DOHH2 (cell line): Measurements from ENCODE around the gene SEC14L1.

Source experiments
- H3F3A ChIP-seq: fragments of 200-600 bp; sonication (generic), shearing (Covaris generic); 2 replicates; pipeline ENCODE4 v1.6.0; 2016; ENCODE audit warnings: antibody characterized with exemption, mild to moderate bottlenecking; ENCODE audit not compliant: control insufficient read depth, insufficient read depth
- H3K27ac ChIP-seq: fragments of 200-600 bp; sonication (generic); 2 replicates; pipeline ENCODE4 v1.5.1; 2014; ENCODE audit warnings: low read depth, mild to moderate bottlenecking, low read length, moderate library complexity
- H3K27me3 ChIP-seq: fragments of 200-600 bp; sonication (generic); 2 replicates; pipeline ENCODE4 v1.6.1; 2014; ENCODE audit warnings: mild to moderate bottlenecking, low read length, mixed read lengths; ENCODE audit not compliant: control insufficient read depth
- H3K36me3 ChIP-seq: fragments of 200-600 bp; sonication (generic); 2 replicates; pipeline ENCODE4 v1.6.1; 2014; ENCODE audit warnings: mild to moderate bottlenecking, low read length, moderate library complexity, mixed read lengths; ENCODE audit not compliant: control insufficient read depth
- H3K4me1 ChIP-seq: fragments of 200-600 bp; sonication (generic); 2 replicates; pipeline ENCODE4 v1.6.1; 2014; ENCODE audit warnings: mild to moderate bottlenecking, low read length, mixed read lengths; ENCODE audit not compliant: control insufficient read depth
- H3K4me2 ChIP-seq: fragments of 200-600 bp; sonication (generic); 2 replicates; pipeline ENCODE4 v1.6.0; 2014; ENCODE audit warnings: mild to moderate bottlenecking, low read length, moderate library complexity
- H3K4me3 ChIP-seq: fragments of 200-600 bp; sonication (generic); 2 replicates; pipeline ENCODE4 v1.5.1; 2014; ENCODE audit warnings: mild to moderate bottlenecking, low read length, mixed read lengths
- H3K79me2 ChIP-seq: fragments of 200-600 bp; sonication (generic); 2 replicates; pipeline ENCODE4 v1.6.1; 2014; ENCODE audit warnings: mild to moderate bottlenecking, low read length, mixed read lengths; ENCODE audit not compliant: control insufficient read depth
- H3K9me2 ChIP-seq: fragments of 200-600 bp; sonication (generic); replicated peaks from 2 replicates; pipeline ENCODE4 v1.6.1; 2014; ENCODE audit warnings: mild to moderate bottlenecking, low read length, mixed read lengths; ENCODE audit not compliant: control insufficient read depth
- H3K9me3 ChIP-seq: fragments of 200-600 bp; sonication (generic); 2 replicates; pipeline ENCODE4 v1.6.1; 2014; ENCODE audit warnings: antibody characterized with exemption, low read length, mixed read lengths; ENCODE audit not compliant: control insufficient read depth, insufficient read depth
- H4K20me1 ChIP-seq: fragments of 200-600 bp; sonication (generic); 2 replicates; pipeline ENCODE4 v1.6.0; 2014; ENCODE audit warnings: low read depth, mild to moderate bottlenecking, antibody characterized with exemption, low read length, moderate library complexity; ENCODE audit not compliant: control insufficient read depth, insufficient read depth
- CTCF ChIP-seq: fragments of 200-600 bp; sonication (generic); IDR thresholded peaks from one replicate; pipeline ENCODE4 v1.5.1; 2014; ENCODE audit warnings: antibody characterized with exemption, mild to moderate bottlenecking, low read depth, low read length; ENCODE audit not compliant: poor library complexity, severe bottlenecking
- EZH2phosphoT487 ChIP-seq: fragments of 200-600 bp; sonication (generic); IDR thresholded peaks from 2 replicates; pipeline ENCODE4 v1.6.1; 2017; ENCODE audit warnings: borderline replicate concordance, mild to moderate bottlenecking, antibody characterized with exemption, low read length, moderate library complexity, mixed read lengths

SEC14L1 gene

GRCh38 chr17:77217123-77217522 is 76.4 kb downstream of the SEC14L1 start:
- peaks cover 63% of the 10 kb centered on the region for H3K36me3 ChIP-seq

GRCh38 chr17:77217566-77217965 is 76.8 kb downstream of the SEC14L1 start:
- Histone ChIP-seq H3F3A (peaks cover 8% of the 10 kb centered on the region), H3K79me2 (peaks cover 26% of the 10 kb centered on the region), H3K27me3 (no peaks in the 10 kb centered on the region), H3K9me3 (no peaks in the 10 kb centered on the region), H4K20me1 (0 out of 2 replicates have a peak, but pooled peaks cover 3% of the 10 kb centered on the region), H3K36me3 (peaks cover 60% of the 10 kb centered on the region), H3K9me2 (no peaks in the 10 kb centered on the region), H3K27ac (no peak overlapping the region), H3K4me2 (no peak overlapping the region), H3K4me3 (no peak overlapping the region), H3K4me1 (peaks cover 21% of the 10 kb centered on the region)
- TF ChIP-seq EZH2phosphoT487 (no peak), CTCF (no peak)

More at GRCh38 chr17:77217123-77217522, 76.4 kb downstream of the SEC14L1 start:
- 0 out of 2 replicates have a peak, but pooled peaks cover 3% of the 10 kb centered on the region for H4K20me1 ChIP-seq
- H3K9me2 ChIP-seq: no peaks in the 10 kb centered on the region
- H3K27me3 ChIP-seq: no peaks in the 10 kb centered on the region
- no peaks in the 10 kb centered on the region for H3K9me3 ChIP-seq
- H3K4me1 ChIP-seq: peaks cover 25% of the 10 kb centered on the region
- H3K4me3 ChIP-seq: no peak overlapping the region
- H3K79me2 ChIP-seq: peaks cover 26% of the 10 kb centered on the region
- H3F3A ChIP-seq: peaks cover 8% of the 10 kb centered on the region
- TF ChIP-seq CTCF (no peak), EZH2phosphoT487 (no peak)
- H3K27ac ChIP-seq: no peak overlapping the region
- no peak overlapping the region for H3K4me2 ChIP-seq

GRCh38 chr17:77218902-77219301 is 78.1 kb downstream of the SEC14L1 start:
- Histone ChIP-seq H4K20me1 (0 out of 2 replicates have a peak, but pooled peaks cover 3% of the 10 kb centered on the region), H3K36me3 (peaks cover 47% of the 10 kb centered on the region), H3K27me3 (no peaks in the 10 kb centered on the region)

More at GRCh38 chr17:77218902-77219301, 78.1 kb downstream of the SEC14L1 start:
- H3K9me2 ChIP-seq: no peaks in the 10 kb centered on the region
- TF ChIP-seq EZH2phosphoT487: no peak
- TF ChIP-seq CTCF: no peak
- peaks cover 14% of the 10 kb centered on the region for H3K79me2 ChIP-seq
- no peaks in the 10 kb centered on the region for H3K9me3 ChIP-seq
- peaks cover 7% of the 10 kb centered on the region for H3K4me1 ChIP-seq
- H3F3A ChIP-seq: peaks cover 11% of the 10 kb centered on the region
- H3K4me2 ChIP-seq: no peak overlapping the region
- H3K4me3 ChIP-seq: no peak overlapping the region
- H3K27ac ChIP-seq: no peak overlapping the region
